Common myeloid progenitor, CD34-positive (primary cell): Measurements from ENCODE around the gene AGO3.

Source experiments
- CTCF ChIA-PET: fragments of 350-600 bp; sonication (Branson Sonifier 250); formaldehyde crosslinking; loops from one replicate; lab custom pipeline; 2021; ENCODE audit warnings: antibody characterized with exemption; lab: Charles Lee
- POLR2A ChIA-PET: fragments of 350-600 bp; sonication (Branson Sonifier 250); formaldehyde crosslinking; loops from one replicate; lab custom pipeline; 2021; ENCODE audit warnings: antibody characterized with exemption; lab: Charles Lee
- DNase-seq, 3 donors: peaks; one replicate each; pipeline versions ENCODE4 v3.0.0 to v3.0.0-alpha.2; 2013
- H3K27ac ChIP-seq, 2 experiments: 1 replicate in 1 of 2; 2 replicates in 1 of 2; pipeline ENCODE4 v1.7.0; 2013; ENCODE audit warnings: inconsistent platforms in 2 of 2, low read length in 2 of 2, mild to moderate bottlenecking in 2 of 2, low read depth in 1 of 2, moderate library complexity in 1 of 2; ENCODE audit not compliant: severe bottlenecking in 2 of 2, insufficient read depth in 1 of 2, poor library complexity in 1 of 2
- H3K27me3 ChIP-seq, 5 experiments: replicated peaks in 2 of 5; 1 replicate in 3 of 5; 2 replicates in 2 of 5; pipeline versions ENCODE4 v1.6.1 to v1.7.0; 2013; ENCODE audit warnings: low read length in 4 of 5, mild to moderate bottlenecking in 2 of 5, moderate library complexity in 2 of 5, inconsistent platforms in 1 of 5; ENCODE audit not compliant: insufficient read depth in 5 of 5, control insufficient read depth in 4 of 5
- H3K36me3 ChIP-seq, 4 experiments: 1 replicate in 2 of 4; 2 replicates in 2 of 4; pipeline versions ENCODE4 v1.6.1 to v1.7.0; 2013; ENCODE audit warnings: low read length in 3 of 4, control low read depth in 1 of 4, mild to moderate bottlenecking in 1 of 4; ENCODE audit not compliant: control insufficient read depth in 4 of 4, insufficient read depth in 4 of 4
- H3K4me1 ChIP-seq, 4 experiments: 1 replicate in 3 of 4; 2 replicates in 1 of 4; pipeline versions ENCODE4 v1.6.1 to v1.7.1; 2013; ENCODE audit warnings: low read length in 3 of 4, mild to moderate bottlenecking in 3 of 4, control low read depth in 1 of 4, inconsistent platforms in 1 of 4, moderate library complexity in 1 of 4; ENCODE audit not compliant: control insufficient read depth in 4 of 4, insufficient read depth in 4 of 4; ENCODE audit errors: control extremely low read depth in 1 of 4
- H3K4me3 ChIP-seq, 7 experiments: 1 replicate in 4 of 7; 2 replicates in 3 of 7; pipeline versions ENCODE4 v1.5.1 to v1.7.0; 2013; ENCODE audit warnings: mild to moderate bottlenecking in 7 of 7, low read length in 6 of 7, moderate library complexity in 6 of 7, inconsistent platforms in 2 of 7, low read depth in 2 of 7, control low read depth in 1 of 7; ENCODE audit not compliant: insufficient read depth in 4 of 7, control insufficient read depth in 1 of 7; ENCODE audit errors: extremely low read depth in 1 of 7
- H3K9me3 ChIP-seq, 5 experiments: 1 replicate in 4 of 5; 2 replicates in 1 of 5; pipeline versions ENCODE4 v1.6.1 to v1.7.1; 2013; ENCODE audit warnings: low read length in 4 of 5, mild to moderate bottlenecking in 2 of 5, inconsistent platforms in 1 of 5, low read depth in 1 of 5, moderate library complexity in 1 of 5; ENCODE audit not compliant: control insufficient read depth in 4 of 5, insufficient read depth in 2 of 5; ENCODE audit errors: control extremely low read depth in 1 of 5
- WGBS: methylation state at CpG from one replicate; pipeline ENCODE4 v1.1.5; 2013; ENCODE audit not compliant: insufficient coverage; 5-methylcytosine and 5-hydroxymethylcytosine counted together

AGO3 gene

GRCh38 chr1:35923791-35924221 lies 7.1 kb upstream of the AGO3 start:
- no peaks in the 10 kb centered on the region for H3K27me3 ChIP-seq
- ChIA-PET CTCF (interaction anchor here (0.7 kb wide), 1 partner anchor 159 kb away, joined by 3 read pairs; no protein-coding TSS in a partner anchor), POLR2A (no interaction called here)
- DNase-seq: no peak
- H3K27ac ChIP-seq: no peak overlapping the region
- no peak overlapping the region for H3K4me3 ChIP-seq
- H3K36me3 ChIP-seq: peaks cover 12 to 42% (median 31%) of the 10 kb centered on the region in 4 experiments
- H3K9me3 ChIP-seq: no peaks in the 10 kb centered on the region
- no peaks in the 10 kb centered on the region for H3K4me1 ChIP-seq

- ChIA-PET POLR2A (no interaction called here), CTCF (no interaction called here)
Measured at GRCh38 chr1:35924838-35925237, 6.1 kb upstream of the AGO3 start.

GRCh38 chr1:35925741-35926140 lies 5.2 kb upstream of the AGO3 start:
- POLR2A ChIA-PET: no interaction called here
- Histone ChIP-seq H3K9me3 (no peaks in the 10 kb centered on the region), H3K36me3 (peaks cover 3 to 24% (median 17%) of the 10 kb centered on the region in 4 experiments), H3K27ac (no peak overlapping the region), H3K27me3 (no peaks in the 10 kb centered on the region), H3K4me3 (no peak overlapping the region), H3K4me1 (peaks cover 4 to 11% (median 7%) of the 10 kb centered on the region in 4 experiments)
- CTCF ChIA-PET: no interaction called here
- DNase-seq: no peak
- 96% methylated on average over 4 of the region's 4 CpGs for WGBS

More at GRCh38 chr1:35924838-35925237, 6.1 kb upstream of the AGO3 start:
- no peak for DNase-seq
- Histone ChIP-seq H3K4me3 (no peak overlapping the region), H3K36me3 (peaks cover 7 to 32% (median 22%) of the 10 kb centered on the region in 4 experiments), H3K27ac (no peak overlapping the region), H3K9me3 (no peaks in the 10 kb centered on the region), H3K4me1 (peaks cover 0 to 7% (median 4%) of the 10 kb centered on the region in 4 experiments), H3K27me3 (no peaks in the 10 kb centered on the region)
- WGBS: 71% methylated on average over 1 of the region's 1 CpG

GRCh38 chr1:35927472-35927871 lies 3.4 kb upstream of the AGO3 start:
- no peak overlapping the region for H3K27ac ChIP-seq
- 92% methylated on average over 3 of the region's 3 CpGs for WGBS
- peaks cover 0 to 15% (median 7%) of the 10 kb centered on the region in 4 experiments for H3K36me3 ChIP-seq
- no peaks in the 10 kb centered on the region for H3K9me3 ChIP-seq
- no peak for DNase-seq
- POLR2A ChIA-PET: no interaction called here
- CTCF ChIA-PET: interaction anchor here (1.1 kb wide), 1 partner anchor 16 kb away, joined by 5 read pairs; no protein-coding TSS in a partner anchor
- no peaks in the 10 kb centered on the region for H3K27me3 ChIP-seq
- H3K4me1 ChIP-seq: peaks cover 6 to 18% (median 15%) of the 10 kb centered on the region in 4 experiments
- H3K4me3 ChIP-seq: no peak overlapping the region

- Histone ChIP-seq H3K27me3 (no peaks in the 10 kb centered on the region), H3K36me3 (peaks cover 0 to 6% (median 3%) of the 10 kb centered on the region in 4 experiments), H3K4me3 (peak overlapping the region; percentile 83 to 98 (median 90)), H3K4me1 (peaks cover 6 to 28% (median 22%) of the 10 kb centered on the region in 4 experiments), H3K27ac (peak overlapping the region; percentile 89 to 97), H3K9me3 (no peaks in the 10 kb centered on the region)
- CTCF ChIA-PET: interaction anchor here (0.9 to 1.2 kb wide), 4 partner anchors 12 to 60 kb away, joined by 3 to 4 read pairs (median 4); partner anchors contain the start of gene AGO1
- 0% methylated on average over 8 of the region's 15 CpGs for WGBS
- peak; percentile 68 to 90 (median 87) for DNase-seq
- POLR2A ChIA-PET: interaction anchor here (0.7 to 1.4 kb wide), 5 partner anchors 10 to 72 kb away, joined by 3 to 5 read pairs (median 3); no protein-coding TSS in a partner anchor
Measured at GRCh38 chr1:35929730-35930592, 944 bp upstream of the AGO3 start.

GRCh38 chr1:35931446-35932157 lies 697 bp downstream of the AGO3 start:
- Histone ChIP-seq H3K27ac (peak overlapping the region; percentile 89 to 97), H3K36me3 (peaks cover 0 to 2% (median under 1%) of the 10 kb centered on the region in 4 experiments), H3K4me1 (peaks cover 6 to 38% (median 26%) of the 10 kb centered on the region in 4 experiments), H3K9me3 (no peaks in the 10 kb centered on the region), H3K4me3 (peak overlapping the region; percentile 83 to 98 (median 90)), H3K27me3 (no peaks in the 10 kb centered on the region)
- peak in 2 of 3 donors; percentile 17 to 42 for DNase-seq
- ChIA-PET CTCF (interaction anchor here (1.0 to 1.2 kb wide), 3 partner anchors 10 to 58 kb away, joined by 3 to 4 read pairs (median 4); no protein-coding TSS in a partner anchor), POLR2A (interaction anchor here (0.6 to 1.5 kb wide), 9 partner anchors 11 to 425 kb away, joined by 3 to 10 read pairs (median 3); no protein-coding TSS in a partner anchor)
- WGBS: 0% methylated on average over 22 of the region's 28 CpGs
